Muscle of back (tissue), 11 donors: ENCODE results near the gene IQCH. TPM values are rescaled to one million over a fixed set of nuclear protein-coding genes. Genes with fewer than 3 reads are reported as not detected.
"Not testable (repeated sequence)": the region's sequence is repeated elsewhere in the genome, so short reads cannot be mapped to it uniquely, and the experiment has no call there.

ENCODE experiments used
- DNase-seq, 3 donors: peaks; one replicate each; pipeline versions ENCODE4 v3.0.0 to v3.0.0-alpha.2; 2013
- polyA plus RNA-seq, 10 donors: library from polyadenylated mRNA; unstranded; fragments of 120-200 nt; gene quantifications; one replicate each; pipeline ENCODE4 v1.2.1, GENCODE V29; 2013; ENCODE audit not compliant: insufficient read length in 10 of 10

The IQCH gene
- polyA plus RNA-seq, 10 donors, result 0.62 to 1.5 (median 1.1) TPM

DNA sequence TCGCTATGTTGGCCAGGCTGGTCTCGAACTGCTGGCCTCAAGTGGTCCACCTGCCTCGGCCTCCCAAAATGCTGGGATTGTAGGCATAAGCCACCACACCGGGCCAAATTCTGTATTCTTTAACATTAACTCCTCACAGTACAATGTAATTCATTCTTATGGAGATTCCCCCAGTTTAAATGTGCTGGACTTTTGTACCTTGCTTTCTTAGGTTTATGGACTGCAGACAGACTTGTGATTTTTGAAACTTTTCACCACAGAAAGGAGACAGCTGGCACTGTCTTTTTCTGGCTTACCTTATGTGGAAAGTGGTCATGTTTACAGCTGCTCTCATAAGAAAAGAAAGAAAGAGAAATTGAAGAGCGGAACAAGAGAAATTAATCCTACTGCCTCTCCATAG is 103.8 kb downstream of the IQCH start:
- DNase-seq, result peak in 1 of 3 donors; percentile 24

DNA sequence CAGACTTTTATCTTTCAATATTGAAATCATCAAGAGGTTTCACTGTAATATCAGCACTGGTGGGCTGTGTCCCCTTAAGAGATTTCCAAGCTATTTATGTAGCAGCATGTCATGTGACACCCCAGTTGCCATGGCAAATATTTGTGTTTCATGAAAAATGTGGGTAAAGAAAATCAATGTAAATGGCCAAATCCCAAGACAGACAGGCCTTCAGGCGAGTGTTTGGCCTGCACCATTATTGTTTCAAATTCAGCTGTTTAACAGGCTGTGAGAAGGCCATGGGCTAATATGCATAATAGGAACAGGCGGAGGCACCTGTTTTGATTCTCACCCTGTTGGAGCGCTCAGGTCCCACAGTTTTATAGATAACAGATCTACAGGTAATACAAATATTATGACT is 104.2 kb downstream of the IQCH start:
- peak in 1 of 3 donors; percentile 26 for DNase-seq

DNA sequence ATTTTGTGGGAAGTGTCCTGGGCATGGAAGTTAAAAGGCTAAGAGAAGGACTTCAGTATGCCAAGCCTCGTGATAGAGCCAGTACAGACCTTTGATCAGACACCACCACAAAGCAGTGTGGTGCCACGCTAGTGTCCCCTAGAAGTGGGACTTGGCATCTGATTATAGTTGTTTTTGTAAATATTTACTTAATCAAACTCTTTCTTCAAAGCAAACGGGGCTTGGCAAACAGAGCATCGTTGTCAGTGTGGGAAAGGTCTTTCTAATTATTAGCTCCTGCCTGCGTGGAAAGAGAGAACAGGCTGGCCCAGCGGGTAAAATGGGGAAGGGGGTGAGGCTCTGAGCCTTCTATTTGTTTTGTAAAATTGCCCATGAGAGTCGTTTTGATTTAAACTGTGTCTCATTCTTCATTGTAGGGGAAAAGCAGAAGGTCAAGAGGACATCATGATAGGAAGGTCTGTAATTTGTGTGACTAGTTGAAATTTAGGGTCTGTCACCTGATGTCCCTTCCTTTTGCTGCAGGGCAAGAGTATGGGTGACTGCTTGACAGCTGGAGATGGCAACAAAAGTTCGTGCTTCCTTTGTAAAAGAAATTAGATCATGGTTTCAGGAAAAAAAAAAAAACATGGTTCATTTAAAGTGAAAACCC is 105.0 kb downstream of the IQCH start:
- no peak for DNase-seq

DNA sequence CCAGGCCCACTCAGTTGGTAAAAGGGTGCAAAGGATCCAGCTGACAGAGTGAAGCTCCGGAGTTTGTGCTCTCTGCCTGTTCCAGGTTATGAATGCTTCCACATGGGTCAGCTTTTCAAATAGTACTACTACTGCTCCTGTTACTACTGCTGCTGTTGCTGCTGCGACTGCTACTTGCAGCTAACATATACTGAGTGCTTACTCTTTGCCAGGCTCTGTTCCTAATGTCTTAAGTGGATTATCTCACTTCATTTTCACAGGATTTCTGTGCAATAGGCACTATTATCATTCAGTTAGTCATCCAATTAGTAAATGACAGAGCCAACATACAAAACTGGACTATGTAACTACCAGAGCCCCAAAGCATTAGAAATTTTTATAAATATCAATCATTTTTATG is 106.5 kb downstream of the IQCH start:
- DNase-seq, result no peak

DNA sequence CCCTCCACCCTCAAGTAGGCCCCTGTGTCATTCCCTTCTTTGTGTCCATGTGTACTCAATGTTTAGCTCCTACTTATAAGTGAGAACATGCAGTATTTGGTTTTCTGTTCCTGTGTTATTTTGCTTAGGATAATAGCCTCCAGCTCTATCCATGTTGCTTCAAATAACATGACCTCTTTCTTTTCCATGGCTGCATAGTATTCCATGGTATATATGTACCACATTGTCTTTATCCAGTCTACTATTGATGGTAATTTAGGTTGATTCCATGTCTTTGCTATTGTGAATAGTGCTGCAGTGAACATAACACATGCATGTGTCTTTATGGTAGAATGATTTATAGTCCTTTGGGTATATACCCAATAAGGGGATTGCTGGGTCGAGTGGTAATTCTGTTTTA is 109.1 kb downstream of the IQCH start:
- not testable (repeated sequence) for DNase-seq

DNA sequence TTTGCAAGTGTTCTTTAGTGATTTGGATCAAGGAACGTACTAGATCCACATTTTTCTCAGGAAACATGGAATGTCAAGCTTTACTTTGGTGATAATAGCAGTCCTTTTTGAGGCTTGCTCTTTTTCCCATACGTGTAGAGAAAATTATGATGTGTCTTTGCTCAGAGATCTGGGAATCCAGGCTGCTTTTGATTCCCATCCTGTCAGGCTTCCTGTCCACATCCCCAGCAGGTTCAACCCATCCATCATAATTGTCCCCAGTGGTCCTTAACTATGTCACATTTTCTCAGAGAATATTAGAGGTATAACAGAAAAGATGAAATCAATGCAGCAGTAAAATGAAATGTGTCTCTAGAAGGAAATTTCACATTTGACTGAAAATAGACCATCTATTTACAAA is 111.4 kb downstream of the IQCH start:
- no peak for DNase-seq

DNA sequence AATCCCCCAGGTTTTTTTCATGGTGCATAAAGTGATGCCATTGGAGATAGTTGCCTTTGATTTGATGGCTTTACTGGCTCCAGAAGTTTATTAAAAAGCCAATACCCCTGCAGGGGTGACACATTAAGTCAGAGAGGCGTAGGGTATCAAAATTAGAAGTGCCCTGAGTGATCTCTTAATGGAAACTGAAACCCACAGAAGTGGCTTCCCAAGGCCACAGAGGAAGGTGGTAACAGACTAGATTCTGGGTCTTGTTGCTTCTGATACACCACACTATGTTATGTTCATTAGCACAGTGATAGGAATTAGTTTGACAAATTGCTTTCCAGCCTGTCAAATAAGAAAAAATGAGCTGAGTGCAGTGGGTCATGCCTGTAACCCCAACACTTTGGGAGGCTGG is 112.3 kb downstream of the IQCH start:
- DNase-seq, result no peak

DNA sequence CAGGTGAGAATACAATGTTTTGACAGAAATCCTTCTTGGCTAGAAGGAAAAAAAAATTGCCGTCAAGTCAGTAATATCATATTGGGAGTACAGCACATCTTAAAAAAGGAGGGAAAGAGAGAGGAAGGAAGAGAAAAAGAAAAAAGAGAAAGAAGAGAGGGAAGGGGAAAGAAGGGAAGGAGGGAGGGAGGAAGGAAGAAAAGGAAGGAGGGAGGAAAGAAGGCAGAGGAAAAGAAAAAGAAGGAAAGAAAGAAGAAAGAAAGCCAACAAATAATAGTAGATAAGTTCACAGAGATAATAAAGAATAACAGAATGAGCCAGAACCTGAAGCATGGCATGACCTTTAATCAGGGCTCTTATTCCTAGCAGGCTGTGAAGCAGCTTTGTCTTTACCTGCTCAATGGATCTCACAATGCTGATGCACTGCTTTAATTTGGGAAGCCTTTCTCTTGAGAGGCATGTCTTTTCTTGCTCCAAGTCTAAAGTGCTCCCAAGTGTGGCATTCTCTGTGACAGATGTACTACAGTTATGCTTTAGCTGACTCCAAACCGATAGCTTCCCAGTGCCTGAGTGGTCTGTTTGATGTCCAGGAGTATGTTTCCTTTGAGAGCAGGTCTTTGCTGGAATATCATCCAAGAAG is 114.9 kb downstream of the IQCH start:
- no peak for DNase-seq

DNA sequence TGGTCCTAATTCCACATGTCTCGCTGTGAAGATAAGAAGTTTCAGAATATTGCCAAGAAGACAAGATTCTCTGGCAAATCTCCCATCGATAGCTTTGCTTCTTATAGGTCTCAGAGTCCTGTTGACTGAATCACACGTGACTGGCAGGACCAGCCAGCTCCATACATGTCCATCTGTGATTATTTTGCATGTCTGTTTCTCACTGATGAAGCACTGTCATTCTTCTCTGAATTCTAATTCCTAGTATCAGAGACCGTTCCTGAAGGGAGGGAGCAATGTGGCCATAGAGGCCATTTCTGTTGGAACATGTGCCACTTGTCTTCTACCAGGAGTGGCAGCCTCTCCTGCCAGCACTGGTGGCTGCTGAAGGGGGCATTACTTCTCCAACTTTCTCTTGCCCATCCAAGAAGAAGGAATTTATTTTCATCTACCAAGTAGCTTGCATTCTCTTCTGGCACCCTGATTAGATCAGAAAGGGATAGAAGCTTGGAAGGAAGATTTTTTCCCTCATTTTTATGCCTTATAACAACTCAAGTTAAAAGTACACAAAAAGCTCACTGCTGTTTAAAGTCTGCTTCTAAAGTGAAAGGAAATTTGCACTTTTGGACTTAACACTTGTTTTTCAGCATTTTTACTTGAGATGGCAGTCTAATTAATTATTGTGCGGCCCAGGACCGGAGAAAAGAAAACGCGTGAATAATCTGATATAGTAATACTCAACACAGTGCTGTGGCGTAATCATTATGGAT is 115.8 kb downstream of the IQCH start:
- DNase-seq, result no peak

DNA sequence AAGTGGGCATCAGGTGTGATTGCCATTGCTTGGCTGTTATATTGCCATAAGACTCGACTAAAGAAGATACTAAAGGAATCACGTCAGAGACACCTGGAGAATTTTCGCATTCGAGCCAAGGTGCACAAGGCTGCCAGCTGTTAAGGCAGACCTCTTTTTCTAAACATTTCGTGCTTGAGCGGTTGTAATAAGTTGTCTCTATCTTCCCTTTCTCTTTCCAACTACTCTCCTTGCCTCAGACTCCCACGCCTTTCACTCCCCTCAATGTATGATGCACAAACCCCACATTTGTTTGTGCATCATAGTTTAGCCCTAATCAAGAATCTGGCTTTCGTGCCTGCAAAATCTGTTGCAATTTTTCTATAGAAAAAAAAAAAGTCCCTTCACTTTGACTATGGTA is 118.0 kb downstream of the IQCH start:
- no peak for DNase-seq

DNA sequence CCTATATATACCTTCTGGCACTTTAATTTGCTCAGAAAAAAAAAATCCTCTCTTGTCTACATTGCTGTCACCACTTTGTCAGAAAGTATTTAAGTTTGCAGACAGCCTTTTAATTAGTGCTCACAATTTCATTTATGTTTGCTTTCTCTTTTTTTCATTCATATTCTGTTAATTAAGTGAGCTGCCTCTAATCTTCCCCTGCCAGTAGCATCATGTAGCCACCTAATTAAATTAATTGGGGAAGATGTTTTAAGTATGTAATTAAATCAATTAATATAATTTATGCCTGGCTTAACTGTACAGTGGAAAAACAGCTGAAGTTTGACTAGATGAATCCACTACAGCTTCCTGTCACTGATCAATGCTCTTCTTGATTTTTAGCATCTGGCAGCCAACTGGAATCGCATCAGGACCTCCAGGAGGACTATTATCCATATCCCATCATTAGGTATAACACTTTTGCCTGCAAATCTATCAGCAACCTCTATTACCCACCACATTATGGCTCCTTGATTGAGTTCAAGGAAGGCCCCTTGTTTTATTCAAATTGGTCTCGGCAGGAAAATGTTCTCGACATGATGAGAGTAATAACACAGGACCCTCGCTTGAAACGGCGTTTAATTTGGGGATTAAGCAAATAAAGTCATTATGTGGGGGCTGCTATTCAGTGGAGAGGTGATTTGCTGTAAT is 118.5 kb downstream of the IQCH start:
- no peak for DNase-seq

DNA sequence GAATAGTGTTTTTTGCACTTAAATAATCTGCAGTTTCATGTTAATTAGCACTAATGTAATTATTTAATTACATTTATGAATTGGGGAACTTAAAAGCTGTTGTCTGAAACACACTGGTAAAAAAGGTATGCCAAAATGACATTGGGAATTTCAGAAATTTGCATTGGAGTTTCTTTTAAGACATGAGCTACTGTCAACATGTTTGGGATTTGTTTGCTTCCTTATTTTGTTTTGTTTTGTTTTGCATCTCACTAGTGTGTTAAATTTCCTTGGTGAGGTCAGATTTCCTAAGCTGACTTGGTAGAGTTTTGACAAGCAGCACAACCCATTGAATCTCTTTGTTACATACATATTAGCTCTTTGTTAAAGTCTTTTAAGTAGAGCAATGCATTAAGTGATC is 119.4 kb downstream of the IQCH start:
- DNase-seq, result no peak

DNA sequence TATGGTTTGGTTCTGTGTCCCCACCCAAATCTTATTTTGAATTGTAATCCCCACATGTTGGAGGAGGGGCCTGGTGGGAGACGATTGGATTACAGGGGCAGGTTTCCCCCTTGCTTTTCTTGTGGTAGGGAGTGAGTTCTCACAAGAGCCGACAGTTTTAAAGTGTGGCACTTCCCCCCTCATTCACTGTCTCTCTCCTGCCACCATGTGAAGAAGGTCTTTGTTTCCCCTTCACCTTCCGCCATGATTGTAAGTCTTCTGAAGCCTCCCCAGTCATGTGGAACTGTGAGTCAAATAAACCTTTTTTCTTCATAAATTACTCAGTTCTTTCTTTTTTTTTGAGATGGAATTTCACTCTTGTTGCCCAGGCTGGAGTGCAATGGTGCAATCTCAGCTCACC is 124.9 kb downstream of the IQCH start:
- DNase-seq, result no peak

DNA sequence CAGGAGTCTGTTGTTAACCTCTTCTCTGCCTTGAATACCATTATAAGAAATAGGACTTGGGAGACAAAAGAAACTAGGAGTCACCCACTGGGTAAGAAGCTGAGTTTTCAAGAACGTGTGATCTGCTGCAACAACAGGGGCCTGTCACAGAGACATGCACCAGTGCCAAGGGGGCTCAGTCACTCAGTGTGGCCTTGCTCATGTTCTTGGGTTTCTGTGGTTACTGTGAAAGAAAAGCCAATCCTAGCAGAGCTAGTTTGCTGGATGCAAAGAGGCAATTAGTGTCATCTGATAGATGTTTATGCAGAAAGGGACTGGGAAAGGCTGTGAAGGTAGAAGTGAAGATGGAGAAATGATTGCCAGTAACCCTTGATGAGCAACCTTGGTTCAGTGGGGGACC is 126.3 kb downstream of the IQCH start:
- DNase-seq, result no peak

DNA sequence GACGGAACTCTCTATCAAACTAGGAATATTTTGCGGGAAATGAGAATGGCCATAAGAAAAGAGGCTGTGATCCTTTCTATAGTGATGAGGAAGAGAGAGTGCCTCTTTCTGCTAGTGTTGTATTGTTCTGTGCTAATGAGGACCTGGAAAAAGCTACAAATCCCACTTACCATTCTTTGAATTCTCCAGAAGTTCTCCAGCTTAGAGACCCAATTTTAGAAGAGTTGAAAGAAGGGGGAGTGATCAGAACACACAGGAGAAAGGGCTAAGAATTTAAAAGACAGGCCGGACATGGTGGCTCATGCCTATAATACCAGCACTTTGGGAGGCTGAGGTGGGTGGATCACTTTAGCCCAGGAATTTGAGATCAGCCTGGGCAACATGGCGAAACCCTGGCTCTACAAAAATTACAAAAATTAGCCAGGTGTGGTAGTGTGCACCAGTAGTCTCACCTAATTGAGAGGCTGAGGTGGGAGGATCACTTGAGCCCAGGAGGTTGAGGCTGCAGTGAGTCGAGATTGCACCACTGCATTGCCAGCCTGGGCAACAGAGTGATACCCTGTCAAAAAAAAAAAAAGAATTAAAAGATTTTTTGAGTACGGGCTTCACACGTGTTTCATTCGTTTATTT is 126.9 kb downstream of the IQCH start:
- no peak for DNase-seq

DNA sequence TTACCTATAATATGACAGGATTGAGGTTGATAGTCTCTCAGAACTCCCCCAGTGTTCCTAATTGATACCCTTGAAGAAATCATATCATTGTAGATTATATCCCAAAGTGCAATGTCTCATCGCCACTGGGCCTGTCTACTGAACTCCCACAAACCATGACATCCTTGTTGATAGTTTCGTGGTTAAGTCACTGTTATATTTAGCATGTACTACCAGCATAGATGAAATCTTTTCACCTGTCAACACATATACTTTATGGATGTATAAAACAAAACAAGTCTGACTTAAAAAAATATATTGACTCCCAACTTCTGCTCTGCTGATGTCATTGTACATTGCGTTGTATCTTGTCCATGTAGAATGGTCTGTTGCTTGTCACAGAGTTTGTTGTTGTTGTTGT is 128.1 kb downstream of the IQCH start:
- no peak for DNase-seq

DNA sequence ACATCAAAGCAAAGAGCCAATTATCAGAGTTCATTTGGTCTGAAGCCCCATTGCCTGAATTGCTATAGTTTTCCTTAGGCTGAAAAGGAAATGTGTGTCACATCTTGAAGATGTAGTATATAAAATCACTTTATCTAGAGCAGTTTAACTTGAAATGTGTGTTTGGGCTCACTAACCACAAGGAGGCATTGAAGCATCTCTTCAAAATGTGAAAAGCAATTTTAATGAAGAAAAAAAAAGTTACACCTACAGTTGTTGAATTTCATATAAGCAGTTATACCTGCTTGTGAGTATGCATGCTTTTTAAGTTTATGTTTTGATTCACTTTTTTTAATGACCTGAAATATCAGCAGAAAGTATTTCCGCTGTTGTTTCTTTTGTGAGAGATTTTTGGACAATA is 129.3 kb downstream of the IQCH start:
- no peak for DNase-seq

DNA sequence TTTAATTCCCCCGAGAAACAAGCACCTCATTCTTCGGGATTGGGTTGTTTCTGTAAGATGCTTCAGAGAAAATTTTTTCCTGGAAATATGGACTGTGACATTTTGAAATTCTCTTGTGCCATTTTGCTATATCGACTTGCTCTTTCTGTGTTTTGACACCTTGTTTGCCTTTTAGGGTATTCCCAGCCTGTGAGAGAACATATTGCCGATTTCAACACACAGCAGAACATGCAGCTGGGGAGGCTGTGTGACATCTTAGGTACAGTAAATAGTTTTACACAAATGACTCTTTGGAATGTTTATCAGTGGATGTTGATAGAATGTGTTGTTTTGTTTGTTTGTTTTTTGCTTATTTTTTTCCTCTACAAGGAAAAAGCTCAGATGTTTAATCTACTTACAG is 130.2 kb downstream of the IQCH start:
- no peak for DNase-seq

DNA sequence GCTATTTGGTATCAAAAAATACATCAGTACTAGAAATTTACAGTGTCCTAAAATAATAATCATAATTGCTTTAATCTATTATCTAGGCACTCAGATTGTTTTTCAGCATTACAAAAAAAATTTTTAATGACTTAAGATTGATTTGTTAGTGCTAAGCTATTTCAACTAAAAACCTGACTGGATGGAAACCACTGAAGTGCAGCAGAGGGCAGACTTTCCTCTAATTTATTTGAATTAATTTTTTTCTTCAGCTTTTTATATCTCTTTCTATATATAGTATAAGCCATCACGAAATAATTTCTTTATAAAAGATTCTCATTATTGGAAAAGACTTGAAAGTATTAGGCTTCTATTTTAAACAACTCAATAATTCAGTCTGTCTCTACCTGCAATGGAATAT is 131.4 kb downstream of the IQCH start:
- DNase-seq, result no peak

DNA sequence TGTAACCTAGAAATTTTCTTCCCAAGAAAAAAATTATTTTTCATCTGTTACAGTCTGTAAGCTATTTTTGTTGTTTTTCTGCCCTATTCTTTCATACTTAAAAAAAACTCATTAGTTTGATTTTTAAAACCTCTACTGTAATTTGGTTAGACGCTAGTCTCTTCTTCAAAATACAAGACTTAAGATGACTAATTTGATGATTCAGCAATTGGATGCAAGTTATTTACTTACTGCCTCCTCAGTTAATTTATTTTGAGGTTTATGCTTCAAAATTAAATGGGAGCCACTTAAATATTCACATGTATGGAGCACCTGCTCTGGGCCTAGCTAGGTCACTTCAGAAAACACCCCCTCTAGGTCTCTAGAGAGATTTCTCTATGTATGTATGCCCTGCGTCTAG is 132.4 kb downstream of the IQCH start:
- no peak for DNase-seq

DNA sequence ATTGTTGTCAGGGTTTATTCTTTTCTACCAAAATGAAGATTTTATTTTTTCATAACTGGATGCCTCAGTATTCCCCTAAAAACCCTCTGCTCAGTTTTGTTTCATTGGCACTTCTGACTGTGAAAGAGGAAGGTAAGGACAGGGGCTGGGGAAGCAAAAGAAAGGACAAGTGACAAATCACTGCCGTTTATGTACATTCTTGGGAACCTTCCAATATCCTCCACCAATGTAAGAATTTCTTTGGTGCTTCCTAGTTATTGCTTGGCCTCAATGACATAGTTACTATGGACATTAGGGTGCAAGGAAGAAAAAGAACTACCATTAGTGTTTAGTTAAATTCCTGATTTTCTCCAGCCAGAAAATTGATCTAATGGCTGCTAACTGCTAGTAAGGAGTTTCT is 135.4 kb downstream of the IQCH start:
- no peak for DNase-seq
